Retinal pigment epithelial cell (primary cell): Measurements from ENCODE around the gene ADCY7.

Experiments used
- DNase-seq: peaks from one replicate; pipeline ENCODE4 v3.0.0-alpha.2; 2010; ENCODE audit warnings: low read depth
- H3K4me3 ChIP-seq: 2 replicates; pipeline ENCODE4 v1.5.1; 2011; ENCODE audit warnings: mild to moderate bottlenecking, low read length, control low read depth, moderate library complexity
- TF ChIP-seq, protein P1 (sequence below): conservative IDR thresholded peaks from 2 replicates; pipeline ENCODE4 v1.5.1; 2011; ENCODE audit warnings: low read depth, low read length, control low read depth, inconsistent platforms

Gene ADCY7

DNA sequence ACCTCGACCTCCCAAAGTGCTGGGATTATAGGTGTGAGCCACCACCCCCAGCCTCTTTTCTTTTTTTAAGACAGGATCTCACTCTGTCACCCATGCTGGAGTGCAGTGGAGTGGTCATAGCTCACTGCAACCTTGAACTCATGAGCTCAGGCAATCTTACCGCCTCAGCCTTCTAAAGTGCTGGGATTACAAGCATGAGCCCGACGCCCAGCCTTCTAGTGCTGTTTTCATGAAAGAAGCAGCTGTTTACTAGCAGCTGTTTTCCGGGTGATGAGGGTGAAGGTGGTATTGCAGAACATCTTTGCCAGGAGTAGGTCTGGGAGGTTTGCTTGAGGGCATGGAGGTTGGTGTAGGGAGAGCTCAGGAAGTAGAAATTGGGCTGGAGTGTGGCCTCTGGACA lies 2.0 kb downstream of the ADCY7 start:
- DNase-seq: no peak
- H3K4me3 ChIP-seq: no peak overlapping the region
- TF ChIP-seq, protein P1, sequence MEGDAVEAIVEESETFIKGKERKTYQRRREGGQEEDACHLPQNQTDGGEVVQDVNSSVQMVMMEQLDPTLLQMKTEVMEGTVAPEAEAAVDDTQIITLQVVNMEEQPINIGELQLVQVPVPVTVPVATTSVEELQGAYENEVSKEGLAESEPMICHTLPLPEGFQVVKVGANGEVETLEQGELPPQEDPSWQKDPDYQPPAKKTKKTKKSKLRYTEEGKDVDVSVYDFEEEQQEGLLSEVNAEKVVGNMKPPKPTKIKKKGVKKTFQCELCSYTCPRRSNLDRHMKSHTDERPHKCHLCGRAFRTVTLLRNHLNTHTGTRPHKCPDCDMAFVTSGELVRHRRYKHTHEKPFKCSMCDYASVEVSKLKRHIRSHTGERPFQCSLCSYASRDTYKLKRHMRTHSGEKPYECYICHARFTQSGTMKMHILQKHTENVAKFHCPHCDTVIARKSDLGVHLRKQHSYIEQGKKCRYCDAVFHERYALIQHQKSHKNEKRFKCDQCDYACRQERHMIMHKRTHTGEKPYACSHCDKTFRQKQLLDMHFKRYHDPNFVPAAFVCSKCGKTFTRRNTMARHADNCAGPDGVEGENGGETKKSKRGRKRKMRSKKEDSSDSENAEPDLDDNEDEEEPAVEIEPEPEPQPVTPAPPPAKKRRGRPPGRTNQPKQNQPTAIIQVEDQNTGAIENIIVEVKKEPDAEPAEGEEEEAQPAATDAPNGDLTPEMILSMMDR: no peak

- no peak overlapping the region for H3K4me3 ChIP-seq
- TF ChIP-seq, protein P1: no peak
Observed at GRCh38 chr16:50269061-50269705, 2.8 kb downstream of the ADCY7 start.

DNA sequence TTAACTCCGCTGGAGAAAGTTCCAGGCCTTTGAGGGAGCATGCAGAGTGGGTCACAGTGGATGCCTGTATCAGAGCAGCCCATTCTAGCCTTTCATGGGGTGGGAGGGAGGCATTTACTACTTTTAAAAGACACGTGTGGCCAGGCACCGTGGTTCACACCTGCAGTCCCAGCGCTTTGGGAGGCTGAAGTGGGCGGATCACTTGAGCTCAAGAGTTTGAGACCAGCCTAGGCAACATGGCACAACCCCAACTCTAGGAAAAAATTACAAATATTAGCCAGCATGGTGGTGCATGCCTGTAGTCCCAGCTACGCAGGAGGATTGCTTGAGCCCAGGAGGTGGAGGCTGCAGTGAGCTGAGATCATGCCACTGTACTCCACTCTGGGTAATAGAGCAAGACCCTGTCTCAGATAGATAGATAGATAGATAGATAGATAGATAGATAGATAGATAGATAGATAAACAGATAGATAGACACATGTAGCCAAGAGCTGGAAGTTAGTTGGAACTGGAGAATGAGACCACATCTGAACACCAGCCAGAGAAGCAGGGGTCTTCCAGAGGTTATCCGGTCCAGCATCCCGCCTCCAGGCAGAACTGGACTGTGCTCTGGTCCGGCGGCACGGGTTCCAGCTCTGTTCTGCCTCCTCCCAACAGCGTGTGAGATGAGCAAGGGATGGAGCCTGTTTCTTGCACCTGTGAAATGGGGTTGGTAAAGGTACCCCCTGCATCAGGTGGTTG lies 3.6 kb downstream of the ADCY7 start:
- no peak for DNase-seq
- TF ChIP-seq, protein P1: no peak
- no peak overlapping the region for H3K4me3 ChIP-seq

More at GRCh38 chr16:50269061-50269705, 2.8 kb downstream of the ADCY7 start:
- DNase-seq: no peak

GRCh38 chr16:50270510-50271147 lies 4.3 kb downstream of the ADCY7 start:
- no peak overlapping the region for H3K4me3 ChIP-seq
- TF ChIP-seq, protein P1: no peak
- DNase-seq: no peak

- H3K4me3 ChIP-seq: no peak overlapping the region
- no peak for DNase-seq
- TF ChIP-seq, protein P1: no peak
Observed at GRCh38 chr16:50271148-50272041, 5.0 kb downstream of the ADCY7 start.

DNA sequence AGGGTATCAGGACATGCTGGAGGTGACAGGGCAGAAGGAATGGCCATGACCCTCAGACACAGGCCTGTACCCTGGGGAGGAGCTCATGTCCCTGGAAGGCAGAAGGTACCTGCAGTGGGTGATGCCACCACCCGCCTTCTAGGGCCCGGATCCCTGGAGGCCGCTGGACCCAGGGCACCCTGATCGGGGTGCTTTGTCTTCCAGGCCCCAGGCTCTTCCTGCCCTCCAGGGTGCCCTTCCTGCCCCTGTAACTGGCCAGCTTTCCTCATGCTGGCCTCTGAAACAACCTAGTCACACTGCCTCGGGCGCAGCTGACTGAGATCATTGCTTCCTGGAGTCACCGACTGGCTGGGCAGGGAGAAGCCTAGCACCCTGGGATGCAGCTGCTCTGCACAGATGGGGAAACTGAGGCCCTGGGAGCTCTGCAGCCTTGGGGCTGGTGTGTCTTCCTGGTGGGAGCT lies 5.8 kb downstream of the ADCY7 start:
- TF ChIP-seq, protein P1: no peak
- DNase-seq: no peak
- no peak overlapping the region for H3K4me3 ChIP-seq
